ENCODE results near the gene PDE11A.

The PDE11A gene

DNA sequence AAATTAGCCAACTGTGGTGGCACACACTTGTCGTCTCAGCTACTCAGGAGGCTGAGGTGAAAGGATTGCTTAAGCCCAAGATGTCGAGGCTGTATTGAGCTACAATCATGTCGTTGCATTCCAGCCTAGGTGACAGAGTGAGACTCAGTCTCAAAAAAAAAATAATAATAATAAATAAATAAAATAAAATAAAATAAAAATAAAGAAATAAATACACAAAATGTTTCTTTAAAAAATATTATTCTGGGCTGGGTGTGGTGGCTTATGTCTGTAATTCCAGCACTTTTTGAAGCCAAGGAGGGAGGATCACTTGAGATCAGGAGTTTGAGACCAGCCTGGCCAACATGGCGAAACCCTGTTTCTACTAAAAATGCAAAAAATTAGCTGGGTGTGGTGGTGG, 407.2 kb downstream of the PDE11A start:
- DNase-seq: no peak

DNA sequence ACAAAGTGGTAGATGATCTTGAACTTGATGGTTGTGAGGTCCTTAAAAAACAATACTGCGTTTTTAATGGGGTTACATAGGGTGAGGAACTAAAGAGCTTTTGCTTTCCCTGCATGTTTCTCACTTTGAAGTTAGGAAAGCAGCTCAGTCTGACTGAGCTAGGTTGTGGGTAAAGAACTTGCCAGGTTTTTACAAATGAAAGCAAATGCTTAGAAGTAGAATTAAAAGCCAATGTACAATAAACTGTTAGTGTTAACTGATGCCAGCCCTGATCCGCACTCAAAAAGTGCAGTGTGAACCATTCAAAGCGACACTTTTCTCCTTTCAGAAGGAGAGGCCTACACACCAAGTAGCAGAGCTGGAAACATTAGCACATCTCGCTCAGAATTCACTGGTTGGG, 409.7 kb downstream of the PDE11A start:
- no peak for DNase-seq

DNA sequence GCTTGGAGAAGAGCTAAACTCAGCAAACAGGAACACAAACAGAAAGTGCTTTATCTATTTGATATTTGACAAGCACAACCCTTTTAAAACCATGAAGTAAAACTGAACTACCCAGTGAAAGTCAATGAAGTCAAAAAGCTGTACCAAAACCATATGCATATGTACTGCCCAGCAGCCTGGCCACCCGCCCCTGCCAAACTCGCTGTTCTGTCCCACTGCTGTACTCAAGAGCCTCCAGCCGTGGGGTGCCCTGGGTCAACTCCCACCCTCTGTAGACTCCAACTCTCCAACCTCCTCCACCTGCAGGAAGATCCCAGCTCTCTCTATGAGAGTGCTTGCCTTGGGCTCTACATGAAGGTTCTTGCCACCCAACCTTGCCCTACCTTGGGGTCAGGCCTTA, 411.8 kb downstream of the PDE11A start:
- DNase-seq: no peak

DNA sequence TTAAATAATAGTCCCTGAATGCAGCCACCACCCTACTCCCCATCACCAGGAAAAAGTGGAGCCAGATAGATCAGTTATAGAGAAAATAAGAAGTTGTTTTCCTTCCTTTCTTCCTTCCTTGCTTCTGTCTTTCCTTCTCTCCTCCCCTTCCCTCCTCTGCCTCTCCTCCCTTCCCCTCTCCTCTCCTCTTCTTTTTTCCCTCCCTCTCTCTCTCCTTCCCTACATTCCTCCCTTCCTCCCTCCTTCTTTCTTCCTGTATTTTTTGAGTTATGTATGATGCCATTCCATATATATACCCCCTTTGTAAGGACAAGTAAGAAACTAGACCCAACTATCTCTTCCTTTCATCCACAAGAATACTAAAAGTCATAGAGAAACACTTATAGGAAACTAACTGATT, 414.3 kb downstream of the PDE11A start:
- no peak for DNase-seq

DNA sequence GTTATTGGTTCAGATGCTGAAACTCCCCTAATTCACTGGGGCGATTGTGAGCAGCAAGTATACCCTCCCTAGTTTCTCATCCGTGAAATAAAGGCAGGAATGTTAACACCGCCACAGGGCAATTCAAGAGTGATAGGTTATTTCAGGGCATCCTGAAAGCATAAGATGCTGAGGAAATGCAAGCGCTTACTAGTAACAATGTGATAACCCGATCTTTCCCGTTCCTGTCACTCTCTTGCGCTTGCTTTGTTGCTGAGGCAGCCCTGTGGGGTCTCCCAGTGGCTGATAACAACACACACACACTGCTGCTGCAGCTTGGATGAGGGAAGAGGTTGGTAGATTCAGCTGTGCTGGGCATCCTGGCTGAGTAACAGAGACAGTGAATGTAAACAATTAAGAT, 420.7 kb downstream of the PDE11A start:
- no peak for DNase-seq

DNA sequence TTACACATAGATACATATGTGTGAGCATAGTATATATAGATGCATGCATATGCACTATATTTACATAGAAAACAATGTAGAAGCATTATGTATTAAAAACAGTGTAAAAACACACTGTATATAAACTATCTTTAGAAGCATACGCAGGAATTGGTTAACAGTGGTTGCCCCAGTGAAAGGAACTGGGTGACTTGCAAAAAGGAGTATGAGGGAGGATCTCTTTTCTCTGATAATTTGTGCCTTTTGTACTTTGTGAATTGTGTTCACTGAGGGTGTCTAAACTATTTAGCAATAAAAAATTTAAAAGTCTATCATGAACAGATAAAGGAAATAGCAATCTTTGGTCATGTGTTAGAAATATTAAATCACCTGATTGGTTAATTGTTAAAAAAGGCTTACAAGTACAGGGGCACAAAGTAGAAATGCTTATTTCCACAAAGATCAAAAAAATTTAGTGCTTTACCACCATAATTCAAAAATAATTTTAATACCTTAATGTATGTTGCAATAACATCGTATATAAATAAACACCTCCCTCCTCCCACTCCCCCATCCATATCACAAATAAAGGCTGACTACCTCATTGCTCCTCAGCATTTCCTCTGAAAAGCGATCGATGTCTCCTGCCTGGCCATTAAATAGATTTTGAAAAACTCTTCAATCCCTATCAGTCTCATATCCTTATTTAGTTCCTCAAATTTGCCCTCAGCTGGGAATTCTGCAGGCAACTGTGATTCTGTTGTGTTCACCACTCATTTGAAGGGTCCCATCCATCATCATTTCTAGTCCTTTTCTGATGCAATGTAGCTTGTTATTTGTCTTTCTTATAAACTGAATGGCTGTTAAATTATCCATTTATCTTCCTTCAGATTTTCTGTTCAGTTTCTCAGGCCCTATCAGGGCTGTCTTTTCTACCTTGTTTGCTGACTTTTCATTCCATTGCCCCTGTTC, 422.7 kb downstream of the PDE11A start:
- no peak for DNase-seq

DNA sequence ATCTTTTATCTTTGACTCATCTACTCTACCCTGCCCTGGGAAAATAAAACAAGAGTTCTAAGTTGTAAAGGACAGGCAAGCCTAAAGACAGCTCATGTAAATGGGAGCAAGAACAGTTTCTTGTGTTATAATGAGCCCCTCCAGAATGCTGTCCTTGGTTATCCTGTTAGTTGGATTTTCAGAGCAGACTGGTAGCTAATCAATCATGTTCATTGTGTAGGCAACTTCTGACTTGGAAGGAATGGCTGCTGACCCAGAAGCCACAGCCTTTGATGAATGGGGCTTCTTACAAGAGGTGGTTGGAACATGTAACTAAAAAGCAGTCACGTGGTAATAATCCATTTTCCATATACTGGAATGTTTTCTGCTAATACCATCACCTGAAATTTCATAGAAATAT, 425.8 kb downstream of the PDE11A start:
- DNase-seq: no peak

DNA sequence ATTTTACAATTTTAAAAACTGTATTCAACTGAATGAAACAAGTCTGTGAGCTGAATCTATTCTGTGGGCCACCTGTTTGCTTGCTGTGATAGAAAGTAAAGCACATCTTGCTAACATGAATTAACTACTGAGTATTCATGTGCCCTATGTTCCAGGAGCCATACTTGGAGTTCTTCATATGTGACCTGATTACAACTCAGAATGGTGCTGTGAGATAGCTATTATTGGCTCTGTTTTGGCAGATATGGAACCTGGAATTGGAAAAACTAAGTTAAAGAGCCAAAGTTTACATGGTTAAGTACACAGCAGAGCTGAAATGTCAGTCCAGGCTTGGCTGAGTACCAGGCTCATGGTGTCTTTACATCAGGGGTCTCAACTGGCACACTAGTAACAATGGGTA, 426.3 kb downstream of the PDE11A start:
- no peak for DNase-seq

DNA sequence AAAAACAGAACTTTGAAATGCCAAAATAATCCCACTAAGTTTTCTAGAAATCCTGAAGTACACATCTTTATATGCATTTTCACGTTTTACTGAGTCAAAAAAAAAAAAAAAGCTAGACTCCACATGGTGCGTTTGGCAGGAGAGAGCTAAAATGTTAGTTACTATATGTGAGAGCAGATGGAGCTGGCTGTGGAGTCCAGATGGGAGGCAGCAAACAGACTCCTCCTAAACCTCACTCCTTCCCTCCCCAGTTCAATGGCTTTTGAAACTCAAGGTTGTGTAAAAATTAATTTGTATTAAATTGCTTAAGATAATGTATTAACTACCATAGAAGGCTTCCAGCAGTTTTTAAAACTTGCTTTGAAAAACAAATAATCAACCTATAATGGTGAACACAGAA, 431.2 kb downstream of the PDE11A start:
- no peak for DNase-seq

DNA sequence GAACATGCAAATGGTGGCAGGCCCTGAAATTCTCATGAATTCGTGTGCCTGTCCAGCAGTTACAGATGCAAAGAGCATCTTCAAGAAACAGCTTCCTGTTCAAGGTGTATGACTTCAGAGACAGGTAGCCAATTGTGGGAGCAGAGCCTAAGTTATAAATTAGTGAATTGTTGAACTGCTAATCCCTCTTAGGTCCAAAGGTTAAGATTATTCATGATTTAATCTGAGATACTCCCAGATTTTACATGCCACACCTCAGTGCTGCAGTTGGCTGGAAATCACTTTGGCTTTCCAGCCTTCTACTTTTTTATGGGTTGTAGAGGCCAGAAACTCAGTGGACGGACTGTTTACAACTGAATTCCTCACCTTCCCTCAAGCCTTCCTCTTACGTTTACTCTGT, 432.2 kb downstream of the PDE11A start:
- DNase-seq: no peak

DNA sequence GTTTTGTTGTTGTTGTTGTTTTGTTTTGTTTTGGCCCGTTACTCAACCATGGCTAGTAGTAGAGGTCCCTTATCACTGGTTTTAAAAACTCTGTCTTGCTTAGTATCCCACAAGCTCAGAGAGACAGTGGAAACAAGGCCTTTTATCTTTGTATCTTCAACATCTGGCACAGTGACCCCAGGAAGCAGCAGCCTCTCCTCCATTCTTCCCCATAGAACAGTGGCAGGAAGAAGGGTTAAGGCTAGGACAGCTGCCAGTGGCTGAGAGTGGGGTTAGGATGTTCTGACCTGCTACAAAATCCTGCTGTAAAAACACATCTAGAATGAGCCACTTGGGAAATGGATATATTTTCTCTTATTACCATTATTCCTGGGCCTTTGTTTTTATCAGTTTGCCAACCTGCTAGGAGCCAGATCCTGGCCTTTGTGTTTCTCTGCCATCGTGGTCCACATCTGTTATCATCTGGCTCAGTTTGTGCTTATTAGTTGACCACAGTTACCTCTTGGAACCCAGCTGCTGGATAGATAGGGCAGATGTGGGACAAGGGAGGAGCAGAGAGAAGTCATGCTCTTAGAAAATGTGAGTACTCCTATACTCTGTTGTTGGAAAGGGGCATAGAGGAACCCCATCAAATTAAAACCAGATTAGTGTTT, 433.2 kb downstream of the PDE11A start:
- no peak for DNase-seq

DNA sequence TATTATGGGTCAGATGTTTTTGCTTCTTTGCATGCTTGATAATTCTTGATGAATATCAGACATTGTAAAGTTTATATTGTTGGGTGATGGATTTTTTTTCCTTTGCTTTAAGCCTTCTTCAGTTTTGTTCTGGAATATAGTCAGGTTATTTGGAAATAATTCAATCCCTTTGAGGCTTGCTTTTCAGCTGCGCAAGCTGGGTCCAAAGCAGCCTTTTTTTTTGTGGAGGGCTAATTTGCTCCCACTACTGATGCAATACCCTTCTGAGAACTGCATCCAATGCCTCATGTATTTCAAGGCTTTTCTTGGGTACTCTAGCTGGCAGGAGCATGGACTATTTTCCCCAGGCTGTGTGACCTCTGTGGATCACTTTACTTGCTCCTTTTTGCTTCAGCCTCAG, 434.1 kb downstream of the PDE11A start:
- DNase-seq: no peak

DNA sequence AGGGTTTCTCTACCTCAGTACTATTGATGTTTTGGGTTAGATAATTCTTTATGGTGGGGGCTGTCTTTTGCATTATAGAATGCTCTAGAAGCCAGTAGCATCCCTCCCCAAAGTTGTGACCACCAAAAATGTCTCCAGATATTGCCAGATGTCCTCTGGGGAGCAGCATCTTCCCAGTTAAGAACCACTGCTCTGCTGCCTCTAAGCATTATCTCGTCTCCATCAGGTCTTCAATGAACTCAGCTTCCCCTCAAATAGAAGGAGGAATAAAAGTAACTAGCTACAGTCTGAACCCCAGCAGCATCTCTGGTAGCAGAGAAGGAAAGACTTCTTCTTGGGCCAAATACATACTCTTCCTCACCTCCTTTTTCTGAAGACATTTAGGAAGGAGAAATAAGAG, 435.9 kb downstream of the PDE11A start:
- DNase-seq: no peak

DNA sequence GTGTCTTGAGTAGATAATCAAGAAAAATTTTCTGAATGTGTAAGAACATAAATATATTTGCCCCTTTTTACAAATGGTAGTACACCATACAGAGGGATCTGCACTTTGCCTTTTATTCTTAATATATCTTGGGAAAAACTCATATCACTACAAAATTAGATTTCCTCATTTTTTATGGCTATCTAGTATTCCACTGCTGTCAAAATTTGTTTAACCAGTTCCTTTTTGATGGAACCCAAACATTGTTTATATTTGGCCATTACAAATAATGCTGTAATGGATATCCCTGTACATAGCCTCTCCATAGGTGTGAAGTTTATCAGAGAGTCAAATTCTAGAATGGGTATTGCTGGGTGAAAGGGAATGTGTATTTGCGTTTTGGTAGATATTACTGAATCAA, 436.9 kb downstream of the PDE11A start:
- no peak for DNase-seq

DNA sequence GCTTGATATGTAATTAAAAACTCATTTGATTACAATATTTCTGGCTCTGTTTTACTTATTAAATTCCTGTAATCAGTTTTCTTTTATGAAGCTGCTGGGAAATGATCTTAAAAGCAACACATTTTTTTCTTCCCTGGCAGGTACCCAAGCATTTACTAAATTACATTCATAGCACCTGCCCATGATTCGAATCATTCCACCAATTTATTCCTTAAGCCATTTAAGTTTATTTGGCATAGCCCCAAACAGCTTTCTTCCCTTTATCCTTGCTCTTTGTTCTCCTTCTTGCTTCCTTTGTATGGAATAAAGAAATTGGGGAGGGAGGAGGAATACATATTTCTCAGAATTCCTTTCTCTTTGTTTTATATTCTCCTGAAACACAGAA, 438.7 kb downstream of the PDE11A start:
- DNase-seq: peak in 1 of 2 experiments; percentile 18

DNA sequence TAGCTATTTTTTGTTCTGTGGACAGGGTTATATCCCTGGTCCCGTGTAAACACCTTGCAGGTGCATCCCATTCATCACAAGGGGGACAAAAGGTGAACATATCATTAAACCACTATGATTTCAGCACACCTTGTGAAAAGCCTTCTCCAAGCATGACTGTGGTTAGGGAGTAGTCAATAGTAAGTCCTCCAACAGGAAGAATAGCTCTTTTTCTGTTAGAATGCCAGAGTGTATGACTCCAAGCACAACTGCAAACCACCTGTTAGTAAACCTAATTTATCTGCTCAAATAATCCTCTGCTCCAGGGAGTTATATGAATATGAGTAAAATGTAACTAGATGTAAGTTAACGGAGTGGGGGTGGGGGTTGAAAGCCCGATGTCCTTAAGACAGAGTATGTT, 439.5 kb downstream of the PDE11A start:
- peak; percentile 22 to 41 for DNase-seq

DNA sequence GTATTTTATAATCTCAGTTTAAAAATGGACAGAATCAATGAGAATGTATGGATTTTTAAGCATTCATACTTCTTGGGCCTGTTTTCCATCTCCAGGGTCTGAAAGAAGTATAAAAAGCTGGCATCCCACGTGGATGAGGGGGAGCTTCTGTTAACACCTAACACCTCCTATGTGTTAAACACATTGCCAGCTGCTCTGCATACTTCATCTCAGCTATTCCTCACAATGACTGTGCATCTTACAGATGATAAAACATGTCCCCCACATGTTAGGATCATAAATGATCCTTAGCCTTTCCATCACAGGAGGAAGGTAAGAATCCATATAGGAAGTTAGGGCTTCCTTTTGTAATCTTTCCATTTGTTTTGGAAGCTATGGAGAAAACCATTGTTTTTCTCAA, 440.9 kb downstream of the PDE11A start:
- DNase-seq: no peak

DNA sequence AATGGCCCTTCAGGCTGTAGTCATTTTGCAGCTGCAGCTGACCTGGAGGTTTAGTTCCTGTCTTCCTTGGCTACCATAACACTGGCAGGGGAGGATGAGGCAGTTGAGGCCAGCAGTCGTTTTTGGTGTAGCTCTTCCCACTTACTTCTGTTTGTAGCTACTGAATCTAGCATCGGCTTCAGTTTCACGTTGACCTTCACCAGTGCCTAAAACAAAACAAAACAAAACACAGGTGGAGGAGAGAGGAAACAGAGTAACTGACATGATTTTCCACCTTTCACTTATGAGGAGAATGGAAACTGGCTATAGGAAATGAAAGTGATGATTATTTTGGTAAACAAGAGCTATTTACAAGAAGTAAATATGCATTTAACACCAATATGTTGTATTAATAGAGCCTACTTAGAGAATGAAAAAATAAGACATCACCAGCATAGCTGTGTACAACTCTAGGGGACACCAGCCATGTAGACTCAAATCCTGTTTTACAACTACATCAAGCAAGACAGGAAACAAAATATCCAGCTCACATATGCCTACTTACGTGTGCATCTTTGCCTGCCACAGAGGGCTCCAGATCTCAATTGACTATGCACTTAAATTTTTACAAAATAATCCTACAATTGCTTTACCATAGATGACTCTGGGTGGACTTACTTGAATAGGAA, 443.1 kb downstream of the PDE11A start:
- no peak for DNase-seq

DNA sequence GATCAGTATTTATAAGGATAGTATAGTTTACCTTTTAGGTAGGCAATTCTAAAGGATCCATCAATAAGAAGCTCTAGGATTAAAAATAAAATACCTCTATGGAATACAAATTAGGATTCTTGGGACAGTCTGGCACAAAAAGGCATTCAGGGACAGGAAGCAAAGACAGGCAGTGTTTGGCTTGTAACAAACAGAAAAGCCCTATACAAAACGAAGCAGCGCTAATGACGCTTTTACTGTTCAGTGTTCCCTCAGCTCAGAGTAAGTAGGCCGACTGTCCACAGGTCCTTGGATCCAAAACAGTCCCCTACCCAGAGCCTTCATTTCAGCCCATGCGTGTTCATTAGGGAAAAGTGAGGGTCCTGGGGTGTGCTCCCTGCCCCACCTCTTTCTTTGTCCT, 443.7 kb downstream of the PDE11A start:
- no peak for DNase-seq

DNA sequence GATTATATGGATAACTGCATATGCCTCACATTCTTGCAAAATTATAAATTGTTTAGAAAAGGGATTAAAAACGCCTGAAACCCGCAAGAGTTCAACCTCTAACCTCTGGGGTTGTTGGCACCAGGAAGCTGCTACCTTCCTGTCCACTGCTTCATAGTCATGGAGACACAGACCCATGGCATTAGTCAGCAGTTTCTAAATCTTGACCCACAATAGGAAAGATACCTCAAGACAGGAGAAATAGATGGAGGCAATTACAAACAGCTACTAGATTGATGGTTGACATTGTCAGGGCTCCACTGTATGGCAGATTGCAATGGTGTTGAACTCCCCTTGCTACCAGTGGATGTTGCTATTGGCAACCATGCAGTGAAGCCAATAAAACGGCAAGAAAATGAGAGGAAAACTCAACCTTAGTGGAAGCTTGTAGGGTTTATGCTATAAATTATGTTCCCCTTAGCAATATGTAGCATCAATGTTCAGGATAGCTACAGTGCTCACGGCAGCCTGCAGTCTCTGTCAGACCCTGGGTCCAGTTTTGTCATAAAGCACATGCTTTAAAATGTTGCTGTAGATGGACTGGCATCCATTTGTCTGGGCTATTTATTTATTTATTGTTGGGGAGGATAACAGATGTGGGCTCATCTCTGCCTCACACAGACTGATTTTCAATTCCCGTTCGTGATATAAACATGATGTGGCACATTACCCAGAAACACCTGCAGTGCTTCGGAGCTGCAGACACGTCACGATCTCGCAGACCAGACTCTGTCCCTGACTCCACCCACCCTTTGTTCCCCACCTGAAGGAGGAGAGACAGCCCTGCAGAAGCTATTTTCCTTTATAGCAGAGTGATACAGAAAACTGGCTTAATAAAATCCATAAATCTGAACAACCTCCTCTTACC, 446.6 kb downstream of the PDE11A start:
- DNase-seq: no peak

DNA sequence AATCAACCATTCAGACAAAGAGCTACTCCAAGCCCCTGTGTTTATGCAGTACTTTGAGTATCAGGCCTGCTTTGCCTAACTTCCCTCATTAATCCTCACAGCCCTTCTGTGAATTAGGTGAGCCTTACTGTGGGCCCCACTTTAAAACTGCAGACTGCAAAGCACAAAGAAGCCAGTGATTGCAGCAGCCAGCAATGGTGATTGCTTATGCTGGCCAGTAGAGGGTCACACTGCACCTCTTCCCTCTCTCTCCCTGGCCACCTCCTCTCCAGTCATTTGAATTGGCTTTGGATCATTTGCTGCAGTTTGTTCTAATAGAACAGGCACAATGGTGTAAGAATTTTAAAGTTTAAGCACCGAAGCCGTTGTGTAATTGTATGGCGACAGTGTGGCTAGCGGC, 450.1 kb downstream of the PDE11A start:
- peak; percentile 94 to 95 for DNase-seq

DNA sequence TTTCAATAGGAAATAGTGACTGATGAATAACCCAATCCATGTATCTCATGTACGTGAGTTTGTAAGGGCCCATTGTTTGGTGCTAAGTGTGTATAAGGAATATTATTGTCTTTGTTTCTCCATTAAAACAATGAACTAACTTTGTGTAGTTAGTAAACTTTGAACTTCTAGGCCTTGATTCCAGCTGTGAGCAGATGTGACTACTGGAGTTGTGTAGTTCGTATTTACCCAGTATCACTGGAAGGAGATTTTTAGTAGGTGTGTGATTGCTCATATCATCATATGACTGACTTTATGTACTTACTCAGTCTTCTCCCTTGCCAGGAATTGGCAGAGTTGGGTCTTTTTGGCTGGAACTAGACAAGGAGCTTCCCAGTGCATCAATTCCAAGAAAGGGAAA, 452.6 kb downstream of the PDE11A start:
- DNase-seq: no peak

DNA sequence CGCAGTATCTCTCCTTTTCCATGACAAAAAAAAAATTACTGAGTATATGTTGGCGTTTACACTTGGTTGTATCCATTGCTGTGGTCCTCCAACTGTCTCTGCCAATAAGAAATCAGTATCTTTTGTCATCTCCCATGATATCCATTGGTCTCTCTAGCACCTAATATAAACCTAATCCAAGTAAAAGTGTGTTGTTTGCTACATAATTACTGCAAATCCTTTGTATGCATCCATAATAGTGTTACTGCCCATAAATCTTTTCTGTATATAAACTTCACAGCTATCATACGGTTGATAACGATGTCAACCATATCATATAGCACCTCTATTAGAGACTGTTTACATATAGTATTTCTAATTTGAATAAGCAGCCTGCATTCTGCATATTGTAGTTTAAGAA, 453.1 kb downstream of the PDE11A start:
- DNase-seq: peak; percentile 26 to 47
